T-cell (primary cell): ENCODE results near the gene LGI4. TPM values are rescaled to one million over a fixed set of nuclear protein-coding genes. Genes with fewer than 3 reads are reported as not detected.
A peak's percentile ranks its signal among the peaks of the same experiment; 100 is the strongest.

ENCODE experiments used
- ATAC-seq, 4 experiments: fragments of 200-7000 bp in 3 of 4; fragments of 150-1000 bp in 1 of 4; cut with Tn5 transposase; replicated peaks in 1 of 4; 1 replicate in 3 of 4; 2 replicates in 1 of 4; pipeline ENCODE4 v1.10.0; 2021; ENCODE audit warnings: moderate library complexity in 3 of 4, mild to moderate bottlenecking in 2 of 4, moderate number of reproducible peaks in 1 of 4
- CTCF ChIA-PET, 2 donors: fragments of 300-600 bp; sonication (Branson Sonifier 250); formaldehyde crosslinking; loops; one replicate each; lab custom pipeline; 2022; ENCODE audit warnings: antibody characterized with exemption in 2 of 2; lab: Charles Lee
- POLR2A ChIA-PET, 2 donors: fragments of 300-600 bp; sonication (Branson Sonifier 250); formaldehyde crosslinking; loops; one replicate each; lab custom pipeline; 2022; ENCODE audit warnings: antibody characterized with exemption in 2 of 2; lab: Charles Lee
- DNase-seq, 35 experiments: peaks; one replicate each; pipeline versions ENCODE4 v3.0.0 to v3.0.0-alpha.2; 2013 to 2023
- H3K27ac ChIP-seq: one replicate; pipeline ENCODE4 v1.5.1; 2013; ENCODE audit warnings: low read length
- H3K27me3 ChIP-seq, 2 experiments: replicated peaks in 1 of 2; 1 replicate in 1 of 2; 2 replicates in 1 of 2; pipeline versions ENCODE4 v1.6.1 to v1.7.0; 2013; ENCODE audit warnings: low read length in 1 of 2, mixed read lengths in 1 of 2; ENCODE audit not compliant: control insufficient read depth in 2 of 2, insufficient read depth in 2 of 2; ENCODE audit errors: extremely low read depth in 1 of 2
- H3K36me3 ChIP-seq, 2 donors: 1 replicate in 1 of 2; 2 replicates in 1 of 2; pipeline versions ENCODE4 v1.6.1 to v1.7.0; 2013; ENCODE audit warnings: low read length in 1 of 2; ENCODE audit not compliant: control insufficient read depth in 2 of 2, insufficient read depth in 1 of 2; ENCODE audit errors: extremely low read depth in 1 of 2
- H3K4me1 ChIP-seq, 2 experiments: 1 replicate in 1 of 2; 2 replicates in 1 of 2; pipeline versions ENCODE4 v1.6.1 to v1.7.0; 2013; ENCODE audit warnings: low read length in 2 of 2, mixed read lengths in 1 of 2; ENCODE audit not compliant: insufficient read depth in 2 of 2, control insufficient read depth in 1 of 2; ENCODE audit errors: extremely low read depth in 1 of 2
- H3K4me3 ChIP-seq, 2 donors: 1 replicate in 1 of 2; 2 replicates in 1 of 2; pipeline versions ENCODE4 v1.5.1 to v1.7.0; 2013; ENCODE audit warnings: mild to moderate bottlenecking in 2 of 2, low read length in 1 of 2, moderate library complexity in 1 of 2; ENCODE audit not compliant: control insufficient read depth in 1 of 2; ENCODE audit errors: extremely low read depth in 1 of 2
- H3K9me3 ChIP-seq: 2 replicates; pipeline ENCODE4 v1.7.0; 2013
- H3K27ac Mint-ChIP-seq, 2 donors: one replicate each; pipeline ENCODE4 v1.8.0; 2020 to 2021; ENCODE audit warnings: mild to moderate bottlenecking in 2 of 2, mixed read lengths in 2 of 2
- H3K27me3 Mint-ChIP-seq, 2 donors: one replicate each; pipeline ENCODE4 v1.8.0; 2021 to 2022; ENCODE audit warnings: mixed read lengths in 2 of 2
- H3K36me3 Mint-ChIP-seq: one replicate; pipeline ENCODE4 v1.8.0; 2021; ENCODE audit warnings: mixed read lengths
- H3K4me1 Mint-ChIP-seq, 3 donors: one replicate each; pipeline ENCODE4 v1.8.0; 2020 to 2022; ENCODE audit warnings: mixed read lengths in 3 of 3, mild to moderate bottlenecking in 1 of 3
- H3K4me3 Mint-ChIP-seq, 3 donors: one replicate each; pipeline ENCODE4 v1.8.0; 2020 to 2022; ENCODE audit warnings: mild to moderate bottlenecking in 3 of 3, mixed read lengths in 3 of 3, moderate library complexity in 3 of 3
- H3K9me3 Mint-ChIP-seq, 3 donors: one replicate each; pipeline ENCODE4 v1.8.0; 2020 to 2022; ENCODE audit warnings: mixed read lengths in 3 of 3
- WGBS: methylation state at CpG from one replicate; pipeline ENCODE4 v1.1.5; 2013; ENCODE audit warnings: missing lambda C conversion rate; ENCODE audit not compliant: insufficient coverage; 5-methylcytosine and 5-hydroxymethylcytosine counted together
- total RNA-seq, 35 experiments: library from RNA in 6 of 35; stranded (reverse) in 6 of 35; fragments of 120-200 nt in 1 of 35; gene quantifications; one replicate each; pipeline versions ENCODE4 v1.2.1 to v1.2.4 and lab custom pipeline; 2013 to 2026

The LGI4 gene
- total RNA-seq, 5 donors from 2014 or later (not counting 1 experiment from before 2014, with no cell fraction given) = 0.15 to 1.1 (median 0.89) TPM

DNA sequence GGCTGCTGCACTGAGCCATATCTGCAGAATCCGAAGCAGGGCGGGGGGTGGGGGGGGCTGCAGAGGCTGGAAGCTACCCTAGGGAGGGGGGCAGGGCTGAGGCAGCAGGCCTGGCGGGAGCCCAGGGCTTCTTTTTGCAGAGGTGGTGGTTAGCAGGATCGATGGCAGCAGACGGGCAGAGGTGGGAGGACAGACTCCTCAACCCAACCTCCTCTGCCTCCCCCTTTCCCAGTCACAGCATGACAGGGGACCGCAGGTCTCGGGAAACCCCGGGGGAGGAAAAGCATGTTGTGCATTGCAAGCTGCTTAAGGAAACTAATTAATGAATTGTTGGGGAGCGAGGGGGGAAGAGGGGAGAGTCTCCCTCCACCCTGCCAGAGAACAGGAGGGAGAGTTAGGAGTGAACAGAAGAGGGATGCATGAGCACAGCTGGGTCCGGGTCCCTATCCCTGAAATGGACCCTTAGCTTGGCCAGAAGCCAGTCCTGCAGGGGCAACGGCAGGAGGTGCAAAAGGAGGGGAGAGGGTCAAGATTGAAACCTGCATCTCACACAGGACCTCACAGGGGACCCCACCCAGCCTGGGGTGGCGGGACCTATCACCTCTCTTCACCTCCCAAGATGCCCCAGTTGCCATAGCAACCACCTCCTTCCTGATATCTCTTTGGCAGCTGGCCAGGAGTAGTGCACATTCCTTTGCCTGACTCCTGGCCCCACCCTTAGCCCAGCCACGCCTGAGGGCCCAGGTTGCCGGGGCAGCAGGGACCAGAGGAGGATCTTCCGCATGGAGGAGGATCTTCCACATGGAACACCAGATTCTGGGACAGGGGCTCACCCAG, 10.0 kb upstream of the LGI4 start:
- Mint-ChIP-seq H3K27me3 (peaks cover 0 to 3% of the 10 kb centered on the region in 2 donors), H3K27ac (peak overlapping the region; percentile 67 to 75), H3K9me3 (no peaks in the 10 kb centered on the region), H3K36me3 (no peaks in the 10 kb centered on the region), H3K4me1 (peaks cover 35 to 41% (median 40%) of the 10 kb centered on the region in 3 donors), H3K4me3 (peak overlapping the region in 1 of 3 donors; percentile 20)
- H3K27me3 ChIP-seq = peaks cover 0 to 19% of the 10 kb centered on the region in 2 experiments
- H3K36me3 ChIP-seq = no peaks in the 10 kb centered on the region
- H3K27ac ChIP-seq = no peak overlapping the region
- H3K9me3 ChIP-seq = no peaks in the 10 kb centered on the region
- CTCF ChIA-PET = interaction anchor here in 1 of 2 donors (1.5 to 1.7 kb wide), 2 partner anchors 9 to 17 kb away, joined by 4 to 6 read pairs; partner anchors contain the start of gene FXYD5
- no peak for ATAC-seq
- peaks cover 13 to 50% of the 10 kb centered on the region in 2 experiments for H3K4me1 ChIP-seq
- POLR2A ChIA-PET = no interaction called here
- peak in 9 of 35 experiments; percentile 18 to 64 (median 26) for DNase-seq
- 50% methylated on average over 3 of the region's 15 CpGs for WGBS
- H3K4me3 ChIP-seq = no peak overlapping the region

DNA sequence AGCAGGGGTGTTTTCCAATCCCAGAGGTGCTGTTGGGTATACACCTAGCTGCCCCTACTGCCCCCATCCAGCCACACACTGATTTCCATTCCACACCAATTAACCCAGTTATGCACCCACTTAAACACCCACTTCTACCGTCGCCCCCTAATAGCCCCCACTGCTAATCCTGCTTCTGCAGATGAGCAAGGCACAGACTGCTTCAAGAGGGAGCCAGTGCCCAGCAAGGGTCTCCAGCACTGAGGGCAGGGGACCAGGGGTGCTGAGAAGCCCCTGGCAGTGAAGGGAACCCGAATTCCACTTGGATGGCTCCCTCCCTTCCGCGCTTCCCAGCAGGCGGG, 9.4 kb upstream of the LGI4 start:
- Mint-ChIP-seq H3K27me3 (peaks cover 0 to 3% of the 10 kb centered on the region in 2 donors), H3K36me3 (no peaks in the 10 kb centered on the region), H3K4me1 (peaks cover 35 to 41% (median 40%) of the 10 kb centered on the region in 3 donors), H3K27ac (peak overlapping the region; percentile 28 to 59), H3K9me3 (no peaks in the 10 kb centered on the region), H3K4me3 (peak overlapping the region in 1 of 3 donors; percentile 83)
- no peak for DNase-seq
- Histone ChIP-seq H3K36me3 (no peaks in the 10 kb centered on the region), H3K9me3 (no peaks in the 10 kb centered on the region), H3K4me3 (no peak overlapping the region), H3K4me1 (peaks cover 13 to 50% of the 10 kb centered on the region in 2 experiments), H3K27me3 (peaks cover 0 to 23% of the 10 kb centered on the region in 2 experiments), H3K27ac (no peak overlapping the region)
- no peak for ATAC-seq
- ChIA-PET POLR2A (no interaction called here), CTCF (interaction anchor here in 1 of 2 donors (1.7 kb wide), 1 partner anchor 10 kb away, joined by 6 read pairs; the partner anchor contains the start of gene FXYD5)
- WGBS = 38% methylated on average over 3 of the region's 6 CpGs

DNA sequence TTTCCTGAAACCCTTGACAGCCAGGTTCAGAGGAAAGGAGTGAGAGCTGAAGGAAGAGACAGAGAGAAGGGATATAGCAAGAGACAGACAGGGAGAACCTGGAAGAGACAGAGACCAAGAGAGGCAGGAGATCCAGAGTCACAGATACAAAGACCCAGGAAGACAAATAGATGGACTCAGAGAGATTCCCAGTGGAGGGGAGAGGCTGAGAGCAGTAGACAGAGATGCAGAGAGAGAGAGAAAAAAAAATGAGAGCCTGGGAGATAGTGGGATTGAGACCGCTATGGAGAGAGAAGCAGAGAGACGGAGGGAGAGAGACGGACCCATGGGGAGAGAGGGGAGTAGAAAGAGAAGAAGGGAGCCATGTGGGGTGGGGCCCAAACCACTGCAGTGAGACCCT, 9.0 kb upstream of the LGI4 start:
- no peak overlapping the region for H3K27ac ChIP-seq
- peak overlapping the region; percentile 59 for H3K27ac Mint-ChIP-seq
- peak overlapping the region in 1 of 2 donors; percentile 43 for H3K4me3 ChIP-seq

GRCh38 chr19:35143231-35143715, 8.4 kb upstream of the LGI4 start, which contains the start of gene FXYD7:
Gene FXYD7, plus strand, starts transcription at chr19:35143255. Its CDS starts 79 bp downstream, at chr19:35143334.
- Histone ChIP-seq H3K9me3 (no peaks in the 10 kb centered on the region), H3K27me3 (peaks cover 0 to 29% of the 10 kb centered on the region in 2 experiments), H3K4me1 (peaks cover 13 to 50% of the 10 kb centered on the region in 2 experiments), H3K27ac (peak within 1 kb of the TSS; percentile 38), H3K36me3 (no peaks in the 10 kb centered on the region), H3K4me3 (peak within 1 kb of the TSS; percentile 35 to 46)
- POLR2A ChIA-PET = interaction anchor here in 1 of 2 donors (0.6 kb wide), 1 partner anchor 131 kb away, joined by 4 read pairs; no protein-coding TSS in a partner anchor
- Mint-ChIP-seq H3K27ac (peak within 1 kb of the TSS; percentile 59), H3K4me3 (peak within 1 kb of the TSS; percentile 81 to 85 (median 83)), H3K9me3 (no peaks in the 10 kb centered on the region), H3K4me1 (peaks cover 35 to 41% (median 40%) of the 10 kb centered on the region in 3 donors), H3K27me3 (peaks cover 0 to 3% of the 10 kb centered on the region in 2 donors), H3K36me3 (no peaks in the 10 kb centered on the region)
- DNase-seq = peak in 2 of 35 experiments; percentile 26 to 37
- 14% methylated on average over 21 of the region's 31 CpGs for WGBS
- ATAC-seq = no peak
- CTCF ChIA-PET = interaction anchor here (0.6 to 1.8 kb wide), 5 partner anchors 11 to 136 kb away, joined by 3 to 6 read pairs (median 5); partner anchors contain the start of gene FXYD5 (in 1 of the 2)

More for the DNA sequence above, 9.0 kb upstream of the LGI4 start:
- peaks cover 13 to 50% of the 10 kb centered on the region in 2 experiments for H3K4me1 ChIP-seq
- H3K36me3 Mint-ChIP-seq = no peaks in the 10 kb centered on the region
- peak overlapping the region; percentile 28 to 83 (median 61) for H3K4me3 Mint-ChIP-seq
- no peaks in the 10 kb centered on the region for H3K36me3 ChIP-seq
- ATAC-seq (no peak), DNase-seq (no peak)
- no peaks in the 10 kb centered on the region for H3K9me3 Mint-ChIP-seq
- H3K27me3 ChIP-seq = peaks cover 0 to 27% of the 10 kb centered on the region in 2 experiments
- WGBS = 84% methylated on average over 3 of the region's 3 CpGs
- POLR2A ChIA-PET = no interaction called here
- H3K4me1 Mint-ChIP-seq = peaks cover 35 to 41% (median 40%) of the 10 kb centered on the region in 3 donors
- H3K27me3 Mint-ChIP-seq = peaks cover 0 to 3% of the 10 kb centered on the region in 2 donors
- H3K9me3 ChIP-seq = no peaks in the 10 kb centered on the region
- CTCF ChIA-PET = interaction anchor here (1.7 to 1.8 kb wide), 2 partner anchors 10 to 16 kb away, joined by 3 to 6 read pairs; partner anchors contain the start of gene FXYD5 (in 1 of the 2)

DNA sequence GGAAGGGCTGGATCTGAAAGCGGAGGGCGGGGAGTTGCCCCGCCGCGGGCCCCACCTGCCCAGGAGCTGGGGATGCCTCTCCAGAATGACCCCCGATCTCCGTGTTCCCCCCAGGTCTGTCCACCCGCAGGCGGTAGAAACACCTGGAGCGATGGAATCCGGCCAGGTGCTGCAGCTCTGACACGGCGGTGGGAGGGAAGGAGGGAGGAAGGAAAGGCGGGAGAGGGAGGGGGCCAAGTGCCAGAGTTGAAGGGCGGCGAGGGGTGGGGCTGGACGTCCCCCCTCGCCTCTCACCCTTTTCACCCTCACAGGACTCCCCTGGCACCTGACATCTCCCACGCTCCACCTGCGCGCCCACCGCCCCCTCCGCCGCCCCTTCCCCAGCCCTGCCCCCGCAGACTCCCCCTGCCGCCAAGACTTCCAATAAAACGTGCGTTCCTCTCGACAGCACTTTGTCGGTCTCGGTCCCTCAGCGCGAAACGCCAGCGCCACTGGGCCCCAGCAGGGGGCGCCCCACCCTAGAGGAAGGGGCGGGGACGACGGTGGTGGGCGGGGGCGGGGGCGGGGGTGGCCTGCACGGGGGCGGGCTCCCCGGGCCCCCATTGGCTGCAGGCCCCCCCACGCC, 7.9 kb upstream of the LGI4 start:
- 3% methylated on average over 14 of the region's 46 CpGs for WGBS
- Histone ChIP-seq H3K27me3 (peaks cover 0 to 29% of the 10 kb centered on the region in 2 experiments), H3K4me3 (peak overlapping the region; percentile 35 to 46), H3K9me3 (no peaks in the 10 kb centered on the region), H3K27ac (no peak overlapping the region), H3K4me1 (peaks cover 13 to 50% of the 10 kb centered on the region in 2 experiments), H3K36me3 (no peaks in the 10 kb centered on the region)
- ATAC-seq = peak; percentile 35 to 45 (median 42)
- peak overlapping the region; percentile 64 to 83 (median 81) for H3K4me3 Mint-ChIP-seq
- H3K36me3 Mint-ChIP-seq = no peaks in the 10 kb centered on the region
- DNase-seq = peak; percentile 38 to 83 (median 70)
- H3K27me3 Mint-ChIP-seq = peaks cover 0 to 3% of the 10 kb centered on the region in 2 donors
- no peak overlapping the region for H3K27ac Mint-ChIP-seq
- POLR2A ChIA-PET = interaction anchor here in 1 of 2 donors (0.6 kb wide), 2 partner anchors 24 to 132 kb away, joined by 4 to 7 read pairs; no protein-coding TSS in a partner anchor
- no peaks in the 10 kb centered on the region for H3K9me3 Mint-ChIP-seq
- peaks cover 38 to 41% (median 40%) of the 10 kb centered on the region in 3 donors for H3K4me1 Mint-ChIP-seq
- CTCF ChIA-PET = interaction anchor here (0.6 to 2.1 kb wide), 8 partner anchors 11 to 138 kb away, joined by 3 to 12 read pairs (median 6); partner anchors contain the start of gene FXYD5 (in 1 of the 2)
